Uterus (tissue), 2 donors: Measurements from ENCODE around the gene SEH1L.

Experiments used
- CTCF ChIP-seq, 4 experiments: fragments of 200-600 bp in 2 of 4; fragments of 450-650 bp in 2 of 4; sonication (generic) in 2 of 4; IDR thresholded peaks; one replicate each; pipeline ENCODE4 v1.5.1; 2016 to 2019; ENCODE audit warnings: antibody characterized with exemption in 4 of 4, mild to moderate bottlenecking in 2 of 4, moderate library complexity in 1 of 4
- POLR2A ChIP-seq, 2 donors: fragments of 450-650 bp; IDR thresholded peaks; one replicate each; pipeline ENCODE4 v1.6.1; 2016; ENCODE audit warnings: antibody characterized with exemption in 2 of 2, mild to moderate bottlenecking in 1 of 2, moderate library complexity in 1 of 2

- no peak for TF ChIP-seq CTCF (IDR thresholded peaks at IDR 0.05)
- TF ChIP-seq POLR2A (IDR thresholded peaks at IDR 0.05), result no peak
Observed at GRCh38 chr18:12911929-12912703, 35.7 kb upstream of the SEH1L start.
